OCI-M2 (cell line): ENCODE results near the gene ALPL.
"Not testable (repeated sequence)": the region's sequence is repeated elsewhere in the genome, so short reads cannot be mapped to it uniquely, and the experiment has no call there.

ENCODE experiments used
- DNase-seq: peaks from one replicate; lab custom pipeline; 2025; ENCODE audit not compliant: unreplicated experiment; lab: John Stamatoyannopoulos, UW

Gene ALPL

GRCh38 chr1:21509351-21510112, at the start of gene ALPL:
Gene ALPL (plus strand): TSS chr1:21509423. CDS start chr1:21554082, 44,659 bp downstream.
- DNase-seq: no peak

- DNase-seq: not testable (repeated sequence)
Measured at GRCh38 chr1:21465127-21465526, 44.1 kb upstream of the ALPL start.

- DNase-seq: not testable (repeated sequence)
Measured at GRCh38 chr1:21467946-21468345, 41.3 kb upstream of the ALPL start.

GRCh38 chr1:21468599-21468998, 40.6 kb upstream of the ALPL start:
- DNase-seq: no peak

GRCh38 chr1:21469581-21469980, 39.6 kb upstream of the ALPL start:
- no peak for DNase-seq

GRCh38 chr1:21472861-21473260, 36.4 kb upstream of the ALPL start:
- no peak for DNase-seq

- no peak for DNase-seq
Measured at GRCh38 chr1:21478356-21478755, 30.9 kb upstream of the ALPL start.

GRCh38 chr1:21483881-21484280, 25.3 kb upstream of the ALPL start:
- DNase-seq: not testable (repeated sequence)

- DNase-seq: no peak
Measured at GRCh38 chr1:21489146-21489545, 20.1 kb upstream of the ALPL start.

GRCh38 chr1:21490774-21491487, 18.3 kb upstream of the ALPL start:
- DNase-seq: no peak

- DNase-seq: no peak
Measured at GRCh38 chr1:21491488-21492355, 17.5 kb upstream of the ALPL start.

GRCh38 chr1:21492356-21492625, 16.9 kb upstream of the ALPL start:
- no peak for DNase-seq

- DNase-seq: no peak
Measured at GRCh38 chr1:21494196-21494595, 15.0 kb upstream of the ALPL start.

- no peak for DNase-seq
Measured at GRCh38 chr1:21495225-21495820, 13.9 kb upstream of the ALPL start.

- DNase-seq: no peak
Measured at GRCh38 chr1:21496063-21496462, 13.2 kb upstream of the ALPL start.

GRCh38 chr1:21496886-21497285, 12.3 kb upstream of the ALPL start:
- DNase-seq: no peak

GRCh38 chr1:21497466-21498061, 11.7 kb upstream of the ALPL start:
- no peak for DNase-seq

- DNase-seq: no peak
Measured at GRCh38 chr1:21499283-21499950, 9.8 kb upstream of the ALPL start.

- DNase-seq: no peak
Measured at GRCh38 chr1:21503706-21504377, 5.4 kb upstream of the ALPL start.

- no peak for DNase-seq
Measured at GRCh38 chr1:21506804-21507203, 2.4 kb upstream of the ALPL start.
